Ovary (tissue), 9 donors: ENCODE results near the gene RBM7. TPM values are rescaled to one million over a fixed set of nuclear protein-coding genes. Genes with fewer than 3 reads are reported as not detected.
A peak's percentile ranks its signal among the peaks of the same experiment; 100 is the strongest.

ENCODE experiments used
- DNase-seq, 5 donors: peaks; one replicate each; pipeline ENCODE4 v3.0.0-alpha.2; 2019 to 2020
- H3K27ac ChIP-seq, 2 donors: fragments of 200-600 bp; one replicate each; pipeline versions ENCODE4 v1.5.1 to v1.8.0; 2019 to 2022
- H3K27me3 ChIP-seq: fragments of 200-600 bp; one replicate; pipeline ENCODE4 v1.8.0; 2022
- H3K36me3 ChIP-seq: fragments of 200-600 bp; sonication (generic); one replicate; pipeline ENCODE4 v1.5.1; 2019
- H3K4me1 ChIP-seq: one replicate; pipeline ENCODE4 v1.8.1; 2013; ENCODE audit warnings: mild to moderate bottlenecking, moderate library complexity; ENCODE audit not compliant: insufficient read depth
- H3K4me3 ChIP-seq: fragments of 200-600 bp; sonication (generic); one replicate; pipeline ENCODE4 v1.5.1; 2017
- H3K9me3 ChIP-seq, 2 donors: fragments of 200-600 bp in 1 of 2; sonication (generic) in 1 of 2; one replicate each; pipeline versions ENCODE4 v1.5.1 to v1.8.1; 2013 to 2019; ENCODE audit warnings: mild to moderate bottlenecking in 1 of 2, moderate library complexity in 1 of 2
- EP300 ChIP-seq: sonication (generic); formaldehyde crosslinking; IDR thresholded peaks from one replicate; pipeline ENCODE4 v1.6.1; 2017; ENCODE audit warnings: antibody characterized with exemption
- POLR2A ChIP-seq: fragments of 450-650 bp; IDR thresholded peaks from one replicate; pipeline ENCODE4 v1.6.1; 2017; ENCODE audit warnings: antibody characterized with exemption, mild to moderate bottlenecking, moderate library complexity
- WGBS, 3 donors: extraction: QIAGEN DNeasy Blood & Tissue Kit in 1 of 3; methylation state at CpG; one replicate each; pipeline versions ENCODE4 v1.1.5 to v1.1.7; 2013 to 2017; 5-methylcytosine and 5-hydroxymethylcytosine counted together
- intact Hi-C, 4 donors: fragments of 100-400 bp; cut with DNase I; formaldehyde crosslinking; loops; one replicate each; pipeline versions ENCODE4 v1.11.0 to v1.15.1; 2022 to 2023
- polyA plus RNA-seq, 2 donors: library from polyadenylated mRNA; stranded (reverse); fragments of 200-250 nt in 1 of 2; fragments of 350-450 nt in 1 of 2; fragmentation: Illumina TruSeq in 1 of 2; extraction: RNeasy Lipid Tissue Mini Kit (QIAGEN cat#74804) in 1 of 2; gene quantifications; one replicate each; pipeline ENCODE4 v1.2.3, GENCODE V29; 2013 to 2014
- total RNA-seq, 7 donors: library from RNA; depleted of rRNA in 2 of 7; stranded (reverse); fragments of >200 nt in 2 of 7; fragmentation: NEBNext Ultra II Directional in 3 of 7; extraction: Animal tissue kit (Norgen Biotek cat#: 25700) in 3 of 7; gene quantifications; one replicate each; pipeline versions ENCODE4 v1.1.0 to v1.2.4, GENCODE V29; 2016 to 2023
- TF ChIP-seq, protein P1 (sequence below), 3 donors: fragments of 450-650 bp in 2 of 3; fragments of 200-600 bp in 1 of 3; IDR thresholded peaks; one replicate each; pipeline versions ENCODE4 v1.5.1 to v1.8.0; 2016 to 2022; ENCODE audit warnings: antibody characterized with exemption in 3 of 3, mild to moderate bottlenecking in 1 of 3
- donor health status: DM: no; HTN: no; CAD: no; lungs with moderate emphysema.
- donor health status: DM: no; HTN: no; CAD: no.
- donor health status: Bipolar disorder and iron deficiency.
- donor health status: DM: yes; HTN: yes; CAD: no.
- donor health status: DM: no; HTN: no; CAD: no.
- donor health status: DM: yes; HTN: yes; CAD: no.

RBM7 gene
- total and polyA plus RNA-seq, 9 donors = 21.1 to 41.3 (median 28.3) TPM

DNA sequence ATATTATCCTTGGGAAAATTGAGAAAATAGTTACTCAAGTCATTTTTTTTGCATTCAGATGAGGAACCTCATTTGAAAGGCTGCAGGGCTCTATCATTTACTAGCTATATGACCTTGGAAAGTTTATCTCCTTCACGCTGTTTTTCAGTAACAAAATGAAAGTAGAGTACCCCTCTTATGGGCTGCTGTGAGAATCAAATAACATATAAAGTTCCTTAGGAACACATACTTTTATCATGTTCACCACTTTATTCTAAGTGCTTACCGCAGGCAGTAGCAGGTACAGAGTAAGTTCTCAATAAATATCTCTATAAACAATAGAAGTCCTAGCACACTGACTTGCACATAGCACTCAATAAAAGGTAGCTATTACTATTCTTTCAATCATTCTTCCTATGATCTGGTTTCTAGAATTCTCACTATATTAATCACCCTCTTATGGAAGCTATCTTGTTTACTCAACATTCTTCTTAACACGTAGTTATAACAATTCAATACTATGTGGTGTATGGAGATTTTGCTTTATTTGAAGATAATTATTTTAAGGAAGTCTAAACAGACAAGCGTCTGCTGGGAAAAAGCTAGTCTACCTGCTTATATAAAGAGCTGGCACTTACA lies 2.1 kb upstream of the RBM7 start:
- WGBS, 3 donors = 20 to 45% (median 30%) methylated on average over 4 of the region's 4 CpGs
- no peak for DNase-seq
- TF ChIP-seq, protein P1, sequence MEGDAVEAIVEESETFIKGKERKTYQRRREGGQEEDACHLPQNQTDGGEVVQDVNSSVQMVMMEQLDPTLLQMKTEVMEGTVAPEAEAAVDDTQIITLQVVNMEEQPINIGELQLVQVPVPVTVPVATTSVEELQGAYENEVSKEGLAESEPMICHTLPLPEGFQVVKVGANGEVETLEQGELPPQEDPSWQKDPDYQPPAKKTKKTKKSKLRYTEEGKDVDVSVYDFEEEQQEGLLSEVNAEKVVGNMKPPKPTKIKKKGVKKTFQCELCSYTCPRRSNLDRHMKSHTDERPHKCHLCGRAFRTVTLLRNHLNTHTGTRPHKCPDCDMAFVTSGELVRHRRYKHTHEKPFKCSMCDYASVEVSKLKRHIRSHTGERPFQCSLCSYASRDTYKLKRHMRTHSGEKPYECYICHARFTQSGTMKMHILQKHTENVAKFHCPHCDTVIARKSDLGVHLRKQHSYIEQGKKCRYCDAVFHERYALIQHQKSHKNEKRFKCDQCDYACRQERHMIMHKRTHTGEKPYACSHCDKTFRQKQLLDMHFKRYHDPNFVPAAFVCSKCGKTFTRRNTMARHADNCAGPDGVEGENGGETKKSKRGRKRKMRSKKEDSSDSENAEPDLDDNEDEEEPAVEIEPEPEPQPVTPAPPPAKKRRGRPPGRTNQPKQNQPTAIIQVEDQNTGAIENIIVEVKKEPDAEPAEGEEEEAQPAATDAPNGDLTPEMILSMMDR (IDR thresholded peaks at IDR 0.05) = no peak
- TF ChIP-seq EP300 = no peak
- TF ChIP-seq POLR2A = no peak
- no peaks in the 10 kb centered on the region for H3K9me3 ChIP-seq
- peaks cover 1% of the 10 kb centered on the region for H3K4me1 ChIP-seq
- no peak overlapping the region for H3K4me3 ChIP-seq
- H3K27ac ChIP-seq = peak overlapping the region in 1 of 2 donors; percentile 100
- H3K27me3 ChIP-seq = no peaks in the 10 kb centered on the region
- H3K36me3 ChIP-seq = no peaks in the 10 kb centered on the region
- intact Hi-C loops = no loop called here

DNA sequence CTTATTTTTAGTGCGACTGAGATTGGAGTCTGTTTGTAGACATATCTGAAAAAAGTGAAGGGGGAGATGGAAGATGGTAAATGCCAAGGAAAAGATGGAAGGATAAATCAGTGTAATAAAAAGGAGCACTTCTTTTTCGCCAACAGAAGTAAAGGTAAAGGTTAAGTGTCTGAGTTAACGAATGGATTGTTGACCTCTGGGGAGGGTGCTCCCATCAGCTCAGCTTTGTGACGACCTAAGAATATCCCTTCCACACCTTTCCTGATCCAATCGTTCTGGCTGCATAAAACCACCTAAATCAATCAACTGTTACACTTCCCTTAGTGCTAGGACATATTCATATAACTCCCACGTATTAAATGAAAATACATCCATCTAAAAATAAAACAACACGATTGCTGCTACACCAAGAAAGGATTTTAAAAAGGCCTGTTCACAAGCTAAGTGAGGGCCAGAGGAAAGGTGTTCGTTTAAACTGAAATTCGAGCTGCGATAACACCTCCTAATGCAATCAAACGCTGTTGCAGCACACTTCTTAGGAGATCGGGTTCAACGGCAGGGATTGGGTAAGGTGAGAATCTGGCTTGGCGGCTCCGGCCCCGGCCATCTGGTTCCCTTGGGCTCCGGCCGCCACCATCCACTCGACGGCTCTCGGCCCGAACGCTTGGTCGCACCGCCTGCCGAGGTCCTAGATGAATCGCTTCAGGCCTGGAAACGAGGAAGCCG lies 813 bp upstream of the RBM7 start:
- intact Hi-C loops = loop anchor here in 1 of 4 donors (2.0 kb wide), 1 partner anchor 39 kb away; the partner anchor contains the start of gene REXO2
- no peak for DNase-seq

DNA sequence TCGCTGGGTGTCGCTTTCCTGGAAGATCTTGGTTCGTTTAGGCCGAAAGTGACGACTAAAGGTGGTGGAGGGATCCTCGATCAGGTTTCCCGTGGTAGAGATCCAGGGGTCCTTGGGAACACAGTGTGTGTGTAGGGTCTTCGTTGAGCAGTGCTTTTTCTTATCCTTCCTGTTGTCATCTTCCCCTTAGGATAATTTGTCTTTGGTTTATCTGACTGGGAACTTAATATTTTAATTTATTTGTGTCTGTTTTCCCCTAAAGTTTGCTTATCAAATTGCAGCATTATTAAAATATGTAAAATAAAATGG lies 403 bp downstream of the RBM7 start:
- intact Hi-C loops = loop anchor here in 1 of 4 donors (2.0 kb wide), 1 partner anchor 38 kb away; the partner anchor contains the start of gene REXO2
- peaks cover 4% of the 10 kb centered on the region for H3K4me1 ChIP-seq
- no peak for DNase-seq
- H3K27me3 ChIP-seq = no peaks in the 10 kb centered on the region
- no peaks in the 10 kb centered on the region for H3K36me3 ChIP-seq
- 0 to 2% (median 1%) methylated on average over 8 of the region's 8 CpGs for WGBS, 3 donors
- peak overlapping the region; percentile 80 for H3K4me3 ChIP-seq
- no peaks in the 10 kb centered on the region for H3K9me3 ChIP-seq
- TF ChIP-seq POLR2A (no peak), EP300 (peak; percentile 35)
- H3K27ac ChIP-seq = peak overlapping the region; percentile 95 to 100

More for the DNA sequence above, 813 bp upstream of the RBM7 start:
- Histone ChIP-seq H3K4me3 (peak overlapping the region; percentile 80), H3K27me3 (no peaks in the 10 kb centered on the region), H3K27ac (peak overlapping the region; percentile 95 to 100), H3K4me1 (peaks cover 4% of the 10 kb centered on the region), H3K9me3 (no peaks in the 10 kb centered on the region), H3K36me3 (no peaks in the 10 kb centered on the region)
- TF ChIP-seq EP300 = no peak
- TF ChIP-seq, protein P1 (IDR thresholded peaks at IDR 0.05) = no peak
- no peak for TF ChIP-seq POLR2A
- 3 to 8% (median 3%) methylated on average over 16 to 29 of the region's 29 CpGs for WGBS, 3 donors

DNA sequence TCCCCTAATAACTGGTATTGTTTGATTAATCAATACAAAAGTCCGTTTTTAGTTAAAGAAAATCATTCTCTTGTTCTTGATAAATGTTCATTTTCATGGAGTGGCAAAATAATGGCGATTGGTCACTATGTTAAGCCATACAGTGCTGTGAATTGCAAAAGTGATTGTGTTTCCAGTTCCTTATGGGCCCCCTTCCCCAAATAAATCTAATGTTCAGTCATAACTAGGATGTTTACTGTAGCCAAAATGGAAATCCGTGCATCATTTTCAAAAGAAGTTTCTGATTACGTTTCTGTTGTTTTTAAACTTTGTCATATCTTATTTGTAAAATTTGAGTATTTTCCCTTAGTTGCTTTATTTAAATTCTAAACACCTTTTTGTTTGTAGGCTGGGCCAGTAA lies 845 bp downstream of the RBM7 start:
- H3K4me3 ChIP-seq = peak overlapping the region; percentile 80
- peaks cover 4% of the 10 kb centered on the region for H3K4me1 ChIP-seq
- peak overlapping the region; percentile 95 to 100 for H3K27ac ChIP-seq

More for the DNA sequence above, 845 bp downstream of the RBM7 start:
- Histone ChIP-seq H3K27me3 (no peaks in the 10 kb centered on the region), H3K9me3 (no peaks in the 10 kb centered on the region), H3K36me3 (no peaks in the 10 kb centered on the region)
- TF ChIP-seq EP300 (no peak), POLR2A (no peak)
- TF ChIP-seq, protein P1 (IDR thresholded peaks at IDR 0.05) = no peak
- no peak for DNase-seq
- intact Hi-C loops = loop anchor here in 1 of 4 donors (2.0 kb wide), 1 partner anchor 37 kb away; the partner anchor contains the start of gene REXO2
- 1% methylated on average over 4 of the region's 4 CpGs for WGBS, 3 donors
